HL-60/S4 treated with phorbol 12-myristate 13-acetate at 8.2 ng/mL for 4 days and 3 days (cell line): ENCODE measurements around the gene GLTP.
"Not testable (repeated sequence)": the region's sequence is repeated elsewhere in the genome, so short reads cannot be mapped to it uniquely, and the experiment has no call there.

Source experiments
- in situ Hi-C: fragments of 300-500 bp; cut with MboI; formaldehyde crosslinking; loops from 2 replicates; pipeline ENCODE4 v1.15.0; 2022; ENCODE audit warnings: low sequenced_read_pairs

The GLTP gene, protein sequence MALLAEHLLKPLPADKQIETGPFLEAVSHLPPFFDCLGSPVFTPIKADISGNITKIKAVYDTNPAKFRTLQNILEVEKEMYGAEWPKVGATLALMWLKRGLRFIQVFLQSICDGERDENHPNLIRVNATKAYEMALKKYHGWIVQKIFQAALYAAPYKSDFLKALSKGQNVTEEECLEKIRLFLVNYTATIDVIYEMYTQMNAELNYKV

DNA sequence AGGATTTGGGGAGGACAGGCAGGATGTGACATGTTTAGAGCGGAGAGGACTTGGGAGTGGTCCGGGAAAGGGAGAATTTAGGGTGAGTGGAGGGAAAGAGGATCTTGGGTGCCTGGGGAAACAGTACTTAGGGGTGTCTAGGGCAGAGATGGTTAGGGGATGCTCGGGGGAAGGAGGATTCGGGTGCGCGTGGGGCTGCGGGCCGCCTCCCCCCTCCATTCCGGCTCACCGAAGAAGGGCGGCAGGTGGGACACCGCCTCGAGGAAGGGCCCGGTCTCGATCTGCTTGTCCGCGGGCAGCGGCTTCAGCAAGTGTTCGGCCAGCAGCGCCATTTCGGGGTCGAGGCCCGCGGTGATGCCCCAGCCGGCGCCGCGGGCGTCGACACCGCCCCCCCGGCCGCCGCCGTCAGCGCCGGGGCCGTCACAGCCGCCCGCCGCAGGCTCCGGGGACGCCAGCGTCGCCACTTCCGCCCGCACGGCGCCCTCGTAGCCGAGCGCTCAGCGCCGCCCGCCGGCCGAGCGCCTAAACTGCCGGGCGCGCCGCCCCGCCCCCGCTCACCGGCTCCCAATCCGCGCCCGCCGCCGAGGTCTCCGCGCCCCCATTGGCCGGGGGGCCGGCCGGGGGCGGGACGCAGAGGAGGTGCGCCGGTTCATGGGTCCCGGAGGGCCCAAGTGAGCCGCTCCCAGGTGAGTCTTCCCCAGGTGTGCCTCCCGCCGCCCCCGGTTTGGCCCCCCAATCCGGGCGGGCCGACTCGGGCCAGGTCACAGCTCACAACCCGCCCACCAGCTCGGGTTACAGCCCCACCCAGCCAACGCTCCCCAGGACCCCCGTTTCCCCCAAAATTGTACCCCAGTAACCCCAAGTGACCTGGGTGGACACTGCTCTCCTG, at the start of gene GLTP:
GLTP (minus strand) TSS at position 499 of the 889 bp plus-strand sequence; CDS start at position 332, 167 bp downstream.
- in situ Hi-C loops = no loop called here

DNA sequence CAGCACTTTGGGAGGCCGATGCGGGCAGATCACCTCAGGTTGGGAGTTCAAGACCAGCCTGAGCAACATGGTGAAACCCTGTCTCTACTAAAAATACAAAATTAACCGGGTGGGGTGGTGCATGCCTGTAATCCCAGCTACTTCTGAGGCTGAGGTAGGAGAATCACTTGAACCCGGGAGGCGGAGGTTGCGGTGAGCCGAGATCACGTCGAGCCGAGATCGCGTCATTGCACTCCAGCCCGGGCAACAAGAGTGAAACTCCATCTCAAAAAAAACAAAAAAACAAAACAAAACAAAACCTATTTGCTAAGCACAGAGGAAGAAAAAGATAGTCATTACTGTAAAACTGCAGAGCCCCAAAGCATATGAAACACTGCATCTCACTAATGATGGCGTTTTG, 49.0 kb upstream of the GLTP start:
- in situ Hi-C loops = not testable (repeated sequence)

DNA sequence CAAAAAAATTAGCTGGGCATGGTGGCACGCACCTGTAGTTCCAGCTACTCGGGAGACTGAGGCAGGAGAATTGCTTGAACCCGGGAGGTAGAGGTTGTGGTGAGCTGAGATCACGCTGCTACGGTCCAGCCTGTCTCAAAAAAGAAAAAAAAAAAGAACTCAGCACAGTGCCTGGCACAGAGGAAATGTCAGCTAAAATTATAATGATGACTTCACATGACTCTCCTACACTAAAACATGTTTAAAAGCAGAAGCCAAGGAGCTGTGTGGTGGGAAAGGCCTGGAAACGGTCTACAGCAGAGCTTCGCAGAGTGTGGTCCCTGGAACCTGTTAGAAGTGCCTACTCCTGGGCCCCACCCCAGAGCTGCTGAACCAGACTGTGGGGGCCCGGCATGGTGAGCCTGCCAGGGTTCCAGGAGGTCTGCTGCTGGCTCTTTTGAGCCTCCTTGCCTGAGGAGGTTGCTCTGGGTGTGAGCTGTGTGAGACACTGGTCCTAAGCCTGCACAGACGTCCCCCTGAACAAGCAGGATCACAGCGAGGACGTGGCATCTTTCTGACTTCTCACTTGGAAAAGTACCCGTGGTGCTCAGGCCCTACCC, 47.8 kb upstream of the GLTP start:
- in situ Hi-C loops = no loop called here

DNA sequence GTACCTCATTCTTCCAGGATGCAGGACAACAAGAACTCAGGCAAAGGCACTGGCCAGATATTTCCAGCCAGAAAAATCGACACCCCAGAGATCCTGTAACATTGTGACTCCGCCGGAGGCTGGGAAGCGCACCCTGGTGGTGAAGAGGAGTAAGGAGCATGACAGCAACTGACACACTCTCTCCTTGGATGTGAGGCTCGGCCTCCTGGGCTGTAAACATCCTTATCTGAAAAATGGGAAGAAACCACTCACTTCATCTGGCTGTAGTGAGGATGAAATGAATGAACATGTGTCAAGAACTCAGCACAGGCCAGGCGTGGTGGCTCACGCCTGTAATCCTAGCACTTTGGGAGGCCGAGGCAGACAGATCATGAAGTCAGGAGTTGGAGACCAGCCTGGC, 47.3 kb upstream of the GLTP start:
- in situ Hi-C loops = no loop called here

DNA sequence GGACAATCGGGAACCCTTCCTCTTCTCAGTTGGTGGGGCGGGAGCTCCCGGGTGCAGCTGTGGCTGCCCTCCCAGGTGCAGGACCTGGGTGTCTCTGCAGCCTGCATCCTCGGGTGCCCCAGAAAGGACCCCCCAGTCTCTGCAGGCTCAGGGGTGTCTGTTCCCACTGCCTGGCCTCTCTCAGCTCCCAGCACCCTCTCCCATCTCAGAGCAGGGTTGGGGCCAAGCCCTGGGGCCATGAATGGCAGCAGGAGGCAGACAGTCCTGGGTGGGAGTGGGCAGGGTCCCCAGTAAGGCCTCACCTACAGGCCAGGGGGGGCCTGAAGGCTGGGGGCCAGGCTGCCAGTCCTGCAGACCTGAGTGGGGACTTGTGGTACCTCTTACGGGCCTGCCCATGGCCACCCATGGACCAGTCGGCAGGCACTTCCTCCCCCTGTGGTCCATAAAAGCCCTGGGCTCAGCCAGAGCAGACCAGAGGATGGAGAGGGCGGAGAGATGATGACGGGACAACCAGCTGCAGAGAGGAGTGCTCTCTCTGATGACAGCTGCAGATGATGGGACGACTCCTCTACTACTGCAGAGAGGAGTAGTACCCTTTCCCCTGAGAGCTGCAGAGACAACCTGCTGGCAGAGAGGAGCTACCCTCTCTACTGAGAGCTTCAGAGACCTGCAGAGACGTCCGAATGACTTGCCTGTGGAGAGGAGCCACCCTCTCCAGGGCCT, 46.3 kb upstream of the GLTP start:
- in situ Hi-C loops = no loop called here

DNA sequence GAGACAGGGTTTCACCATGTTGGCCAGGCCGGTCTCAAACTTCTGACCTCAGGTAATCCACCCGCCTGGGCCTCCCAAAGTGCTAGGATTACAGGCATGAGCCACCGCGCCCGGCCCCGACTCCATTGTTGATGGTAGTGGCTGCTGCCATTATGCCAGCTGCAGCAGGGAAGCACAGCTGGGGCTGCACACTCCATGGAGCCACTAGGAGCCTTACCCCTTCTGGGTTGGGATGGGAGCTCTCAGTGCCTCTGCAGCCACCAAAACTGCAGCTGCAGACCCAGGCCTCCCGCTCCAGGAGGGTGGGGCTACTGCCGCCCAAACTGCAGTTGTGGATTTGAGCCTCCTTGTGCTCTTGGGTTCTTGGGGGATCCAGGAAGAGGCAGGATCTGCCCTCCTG, 45.7 kb upstream of the GLTP start:
- in situ Hi-C loops = no loop called here

DNA sequence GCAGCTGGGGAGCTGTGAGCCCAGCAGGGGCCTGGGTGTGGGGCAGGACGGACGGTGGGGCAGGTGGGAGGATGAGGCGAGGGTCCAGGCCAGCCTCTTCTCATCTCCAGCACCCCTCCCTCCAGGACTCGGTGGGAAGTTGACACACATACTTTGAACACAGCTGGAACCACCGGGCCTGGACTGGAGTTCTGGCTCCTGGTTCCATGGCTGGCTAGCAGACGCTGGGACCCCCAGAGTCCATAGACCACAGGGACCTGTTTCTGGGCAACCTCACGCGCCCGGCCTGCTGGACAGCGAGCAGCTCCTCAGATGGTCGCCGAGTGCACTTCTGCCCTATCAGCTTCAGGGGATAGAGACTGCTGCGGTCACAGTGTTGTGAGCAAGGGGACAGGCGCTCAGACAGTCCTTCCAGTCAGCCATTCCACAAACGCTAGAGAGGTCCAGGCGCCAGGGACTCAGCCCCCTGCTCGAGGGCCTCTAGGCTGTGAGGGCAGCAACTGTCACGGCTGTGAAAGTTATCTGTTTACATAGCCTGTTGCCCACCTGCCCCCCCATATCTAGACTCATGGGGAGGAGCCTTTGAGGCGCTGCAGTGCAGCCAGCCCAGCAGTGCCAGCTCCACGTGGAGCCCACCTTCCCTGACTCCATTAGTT, 45.0 kb upstream of the GLTP start:
- in situ Hi-C loops = no loop called here

DNA sequence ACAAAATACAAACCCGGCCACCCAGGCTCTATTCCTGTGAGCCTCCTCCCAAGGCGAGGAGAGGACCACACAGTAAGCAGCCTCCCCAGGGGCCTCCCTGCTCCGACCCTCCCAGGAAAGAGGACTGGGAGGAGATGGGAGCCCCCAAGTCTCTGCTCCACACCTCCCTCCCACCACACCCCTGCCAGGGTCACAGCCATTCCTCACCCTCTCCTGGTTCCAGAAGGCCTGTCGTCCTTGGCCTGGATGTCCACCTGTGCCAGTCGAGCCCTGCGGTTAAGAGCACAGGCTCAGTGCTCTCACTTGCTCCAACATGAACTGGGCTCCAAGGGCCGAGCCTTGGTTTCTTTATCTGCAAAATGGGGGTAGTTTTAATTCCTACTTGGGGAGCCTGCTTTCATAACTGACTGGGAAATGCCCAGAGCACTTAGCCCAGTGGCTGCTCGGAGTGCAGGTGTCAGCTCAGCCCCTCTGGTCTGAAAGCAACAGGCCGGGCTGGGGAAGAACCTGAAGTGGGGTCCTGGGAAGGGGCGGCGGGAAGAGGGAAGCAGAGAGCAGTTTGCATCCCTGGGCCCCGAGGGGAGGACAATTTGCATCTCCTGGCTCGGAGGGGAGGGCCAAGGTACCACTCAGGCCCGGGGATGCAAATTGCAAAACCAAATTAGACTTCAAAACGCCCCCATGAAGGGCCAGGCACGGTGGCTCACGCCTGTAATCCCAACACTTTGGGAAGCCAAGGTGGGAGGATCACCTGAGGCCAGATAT, 43.3 kb upstream of the GLTP start:
- in situ Hi-C loops = no loop called here

DNA sequence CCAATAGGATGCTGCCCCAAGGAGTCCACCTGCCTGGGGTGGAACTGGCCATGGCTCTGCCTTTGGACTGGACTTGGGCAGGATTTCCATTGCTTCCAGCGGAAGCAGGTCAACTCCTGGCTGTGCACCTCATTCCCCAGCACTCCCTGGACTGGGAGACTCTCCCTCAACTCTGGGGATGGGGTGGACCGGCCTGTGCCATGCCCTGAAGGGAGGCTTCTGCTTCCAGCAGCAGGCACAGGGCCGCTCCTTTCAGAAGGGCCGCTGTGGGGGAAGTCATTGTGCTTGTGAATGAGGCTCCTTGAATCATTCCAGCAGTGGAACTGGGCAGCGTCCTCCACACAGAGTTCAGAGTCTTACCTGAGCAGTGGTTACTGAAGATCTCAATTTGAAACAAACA, 42.7 kb upstream of the GLTP start:
- in situ Hi-C loops = no loop called here

DNA sequence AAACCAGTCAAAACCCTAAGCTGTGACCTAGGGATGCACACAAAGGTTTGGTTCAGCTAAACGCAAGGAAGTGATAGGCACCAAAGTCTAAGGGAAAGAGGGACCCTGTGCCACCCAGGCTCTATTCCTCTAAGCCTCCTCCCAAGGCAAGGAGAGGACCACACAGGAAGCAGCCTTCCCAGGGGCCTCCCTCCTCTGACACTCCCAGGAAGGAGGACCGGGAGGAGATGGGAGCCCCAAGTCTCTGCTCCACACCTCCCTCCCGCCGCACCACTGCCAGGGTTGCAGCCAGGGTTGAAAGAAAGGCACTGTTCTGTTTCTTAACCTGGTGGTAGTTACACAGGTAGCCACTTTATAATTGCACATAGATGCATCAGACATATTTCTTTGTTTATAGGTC, 41.6 kb upstream of the GLTP start:
- in situ Hi-C loops = no loop called here

DNA sequence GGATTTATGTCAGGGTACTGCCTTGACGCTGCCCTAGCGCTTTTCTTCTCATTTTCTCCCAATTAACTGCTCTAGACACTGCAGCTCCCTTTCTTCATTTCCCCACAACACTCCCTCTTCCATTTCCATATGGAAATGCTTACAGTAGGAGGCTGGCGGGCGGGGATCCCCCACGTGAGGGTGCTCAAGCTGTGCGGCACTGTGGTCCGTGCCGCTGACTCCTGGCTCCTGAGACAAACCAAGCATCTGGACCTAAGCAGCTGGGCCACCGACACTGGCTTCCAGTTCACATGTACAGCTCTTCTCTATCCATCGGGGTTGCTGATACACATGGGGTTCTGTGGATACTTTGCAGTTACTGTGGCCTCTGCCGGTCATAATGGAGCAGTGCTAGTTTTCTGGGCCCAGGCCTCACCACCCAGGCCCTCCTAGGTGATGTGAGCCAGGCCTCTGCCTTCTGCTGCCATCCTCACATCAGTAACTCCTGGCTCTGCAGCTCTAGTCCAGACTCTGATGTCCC, 40.0 kb upstream of the GLTP start:
- in situ Hi-C loops = no loop called here

DNA sequence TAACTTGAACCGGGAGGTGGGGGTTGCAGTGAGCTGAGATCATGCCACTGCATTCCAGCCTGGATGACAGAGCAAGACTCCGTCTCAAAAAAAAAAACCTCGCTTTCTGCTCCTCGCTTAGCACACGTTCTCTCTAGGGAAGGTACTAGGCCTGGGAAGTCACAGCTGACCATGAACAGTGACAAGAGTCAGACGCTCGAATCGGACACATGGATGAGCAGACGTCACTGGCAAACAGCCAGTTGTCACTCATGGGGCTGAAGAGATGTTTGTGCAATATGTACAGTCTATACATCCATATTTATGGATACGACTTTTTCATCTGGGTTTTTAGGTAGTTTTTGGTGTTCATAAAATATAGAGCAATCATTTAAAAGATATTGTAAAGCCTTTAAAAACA, 39.1 kb upstream of the GLTP start:
- in situ Hi-C loops = no loop called here

DNA sequence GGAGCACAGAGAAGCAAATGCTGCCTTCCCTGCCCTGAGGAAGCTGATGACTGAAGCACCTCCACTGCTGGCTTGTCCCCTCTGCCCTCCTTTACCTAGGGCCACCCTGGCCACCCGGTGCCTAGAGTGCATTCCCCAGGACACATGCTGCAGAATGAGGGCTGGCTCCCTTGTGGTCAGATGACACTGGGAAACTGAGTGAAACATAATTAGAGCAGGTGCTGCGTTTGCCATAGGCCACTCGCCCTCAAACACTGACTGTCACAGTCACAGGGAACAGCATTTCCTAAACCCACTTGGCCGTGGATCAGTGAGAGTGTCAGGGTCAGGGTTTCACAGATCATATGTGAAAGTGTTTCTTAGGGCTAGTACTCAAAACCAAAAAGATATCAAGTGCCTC, 35.7 kb upstream of the GLTP start:
- in situ Hi-C loops = no loop called here

DNA sequence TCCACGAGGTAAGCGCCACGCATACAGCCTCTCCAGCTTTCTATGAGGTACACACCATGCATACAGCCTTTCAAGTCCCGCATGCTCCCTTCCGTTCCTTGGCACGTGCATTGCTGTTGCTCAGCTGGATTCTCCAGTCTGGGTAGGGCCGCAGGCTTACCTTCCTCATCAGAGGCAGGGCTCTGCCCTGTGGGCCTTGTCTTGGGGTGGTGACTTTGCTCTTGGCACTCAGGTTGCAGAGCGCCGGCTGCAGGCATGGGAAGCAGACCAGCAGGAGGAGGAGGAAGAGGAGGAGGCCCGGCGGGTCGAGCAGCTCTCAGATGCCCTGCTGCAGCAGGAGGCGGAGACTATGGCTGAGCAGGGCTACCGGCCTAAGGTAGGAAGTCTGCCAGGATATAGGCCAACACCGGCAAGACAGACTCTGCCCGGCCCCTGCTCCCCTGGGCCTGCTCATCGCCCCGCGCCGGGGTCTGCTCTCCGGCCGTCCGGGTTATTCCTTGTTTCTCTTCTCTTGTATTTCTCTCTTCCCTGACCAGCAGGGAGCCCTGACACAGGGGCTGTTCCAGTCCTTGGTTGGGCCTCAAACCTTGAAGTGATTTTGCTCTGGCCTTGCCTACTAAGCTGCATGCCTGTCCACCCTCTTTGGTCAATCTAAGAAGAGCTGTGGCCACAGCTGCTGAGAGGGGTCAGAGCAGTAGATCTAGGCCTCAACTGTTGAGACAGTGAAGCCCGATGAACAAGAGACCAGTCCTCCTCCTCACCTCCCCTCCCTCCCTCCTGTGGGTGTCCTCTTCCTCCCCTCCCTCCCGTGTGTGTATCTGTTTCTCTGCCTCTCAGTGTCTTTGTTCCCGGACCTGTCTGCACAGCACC, 35.1 kb upstream of the GLTP start:
- in situ Hi-C loops = no loop called here

DNA sequence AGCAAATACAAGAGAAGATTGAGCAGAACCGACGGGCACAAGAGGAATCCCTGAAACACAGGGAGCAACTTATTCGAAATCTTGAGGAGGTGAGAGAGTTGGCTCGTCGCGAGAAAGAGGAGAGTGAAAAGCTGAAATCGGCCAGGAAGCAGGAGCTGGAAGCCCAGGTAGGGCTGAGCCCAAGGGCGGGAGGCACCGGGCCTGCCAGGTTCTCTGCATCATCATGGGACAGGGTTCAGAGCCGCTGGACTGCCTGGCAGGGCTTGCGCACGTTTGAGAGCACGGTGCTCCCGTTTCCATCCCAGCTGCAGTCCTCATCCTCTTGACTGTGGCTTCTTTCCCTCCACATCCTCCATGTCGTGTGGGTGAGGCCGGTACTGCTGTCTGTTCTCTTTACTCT, 34.1 kb upstream of the GLTP start:
- in situ Hi-C loops = no loop called here

DNA sequence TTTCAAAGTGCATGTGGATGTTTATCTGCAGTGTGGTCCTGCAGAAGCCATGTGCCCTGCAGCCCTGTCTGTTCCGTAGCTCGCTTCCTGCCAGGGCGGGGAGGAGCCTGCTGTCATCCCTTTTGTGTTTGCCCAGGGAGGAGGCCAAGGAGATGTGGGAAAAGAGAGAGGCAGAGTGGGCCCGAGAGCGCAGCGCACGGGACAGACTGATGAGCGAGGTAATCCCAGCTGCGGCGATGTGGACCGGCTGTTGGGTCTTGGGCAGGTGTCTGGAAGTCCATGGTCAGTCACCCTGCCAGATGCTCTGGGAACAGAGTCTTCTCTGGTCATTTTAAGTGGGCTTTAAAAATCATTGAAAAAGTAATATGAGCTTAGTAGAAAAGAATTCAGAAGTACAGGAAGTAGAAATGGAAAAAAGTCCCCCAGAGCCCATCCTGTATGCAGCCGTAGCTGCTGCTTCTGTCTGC, 32.5 kb upstream of the GLTP start:
- in situ Hi-C loops = no loop called here

DNA sequence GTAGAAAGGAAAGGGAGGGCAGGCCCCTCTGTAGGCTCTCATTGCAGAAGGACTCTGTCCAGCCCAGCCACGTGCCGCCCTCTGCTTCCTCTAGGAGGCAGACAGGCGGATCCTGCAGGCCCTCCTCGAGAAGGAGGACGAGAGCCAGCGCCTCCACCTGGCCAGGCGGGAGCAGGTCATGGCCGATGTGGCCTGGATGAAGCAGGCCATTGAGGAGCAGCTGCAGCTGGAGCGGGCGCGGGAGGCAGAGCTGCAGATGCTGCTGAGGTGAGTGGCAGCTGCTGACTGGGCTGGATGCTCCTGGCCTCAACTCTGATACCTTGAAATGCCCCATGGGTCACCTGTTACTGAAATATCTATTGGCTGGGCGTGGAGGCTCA, 30.6 kb upstream of the GLTP start:
- in situ Hi-C loops = no loop called here

DNA sequence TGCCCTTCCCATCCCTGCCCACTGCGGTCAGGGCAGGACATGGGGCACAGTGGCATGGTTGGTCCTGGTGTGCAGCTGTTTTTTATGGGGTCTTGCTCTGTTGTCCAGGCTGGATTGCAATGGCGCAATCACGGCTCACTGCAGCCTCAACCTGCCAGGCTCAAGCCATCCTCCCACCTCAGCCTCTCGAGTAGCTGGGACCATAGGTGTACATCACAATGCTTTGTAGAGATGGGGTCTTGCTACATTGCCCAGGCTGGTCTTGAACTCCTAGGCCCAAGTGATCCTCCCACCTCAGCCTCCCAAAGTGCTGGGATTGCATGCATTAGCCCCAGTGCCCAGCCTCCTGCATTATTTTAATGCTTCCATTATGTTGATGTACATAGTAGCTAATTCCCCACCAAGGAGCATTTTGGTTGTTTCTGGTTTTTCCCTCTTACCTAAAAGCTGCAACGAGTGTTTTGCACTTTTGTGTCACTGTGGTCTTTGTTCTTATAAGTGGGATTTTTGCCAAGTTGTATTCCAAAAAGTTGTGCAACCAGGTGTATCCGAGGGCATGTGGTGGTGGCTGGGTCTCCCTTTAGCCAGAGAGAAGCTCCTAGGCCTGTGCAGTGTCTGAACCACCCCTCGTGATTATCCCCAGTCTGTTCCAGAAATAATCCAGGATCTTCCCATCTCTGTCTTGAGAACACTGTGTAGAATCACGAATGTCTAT, 30.1 kb upstream of the GLTP start:
- in situ Hi-C loops = no loop called here
